Fibroblast of peridontal ligament (primary cell): Measurements from ENCODE around the gene CFAP100.

Source experiments
- DNase-seq: peaks from one replicate; pipeline ENCODE4 v3.0.0-alpha.2; 2010; ENCODE audit errors: extremely low read depth

Gene CFAP100

DNA sequence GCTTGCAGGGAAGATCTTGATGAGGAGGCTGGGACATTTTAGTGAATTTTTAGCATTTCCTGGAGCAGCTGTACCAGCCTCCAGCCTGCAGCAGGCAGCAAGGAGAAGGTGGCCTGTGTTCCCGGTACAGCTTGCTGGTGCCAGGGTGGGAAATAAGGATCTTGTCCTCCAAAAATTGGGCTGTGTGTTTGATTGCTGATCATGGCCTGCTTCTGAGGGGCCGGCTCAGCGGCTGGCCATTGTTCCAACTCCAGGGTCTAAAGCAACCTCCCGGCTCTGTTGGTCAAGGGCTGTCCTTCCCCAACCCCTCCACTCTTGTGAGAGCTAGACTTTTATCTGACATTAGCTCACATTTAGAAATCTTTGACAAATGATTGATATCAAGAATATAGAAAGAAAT is 5.0 kb downstream of the CFAP100 start:
- no peak for DNase-seq

DNA sequence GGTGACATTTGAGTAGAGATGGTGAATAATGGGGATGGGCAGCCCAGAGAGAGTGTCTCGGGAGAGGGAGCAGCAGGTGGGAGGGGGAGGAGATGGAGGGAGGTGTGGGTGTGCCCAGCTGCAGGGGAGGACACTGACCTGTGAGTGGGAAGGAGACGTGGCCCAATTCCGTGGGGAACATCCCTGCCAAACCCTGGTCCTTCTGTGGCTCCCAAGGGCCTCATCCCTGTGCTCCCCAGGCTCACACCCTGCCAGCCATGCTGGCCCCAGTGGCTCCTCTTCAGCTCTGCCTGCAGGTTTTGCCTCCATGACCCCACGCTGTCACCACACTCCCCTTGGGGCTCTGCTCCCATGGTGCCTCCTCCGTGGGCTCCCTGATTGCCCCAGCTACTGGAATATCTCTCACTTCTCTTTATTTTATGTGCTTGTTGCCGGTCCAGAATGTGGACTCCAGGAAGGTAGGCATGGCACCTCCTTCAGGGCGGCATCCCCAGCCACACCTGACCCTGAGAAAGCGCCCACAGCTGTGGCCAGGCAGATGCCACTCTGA is 7.0 kb downstream of the CFAP100 start:
- no peak for DNase-seq

DNA sequence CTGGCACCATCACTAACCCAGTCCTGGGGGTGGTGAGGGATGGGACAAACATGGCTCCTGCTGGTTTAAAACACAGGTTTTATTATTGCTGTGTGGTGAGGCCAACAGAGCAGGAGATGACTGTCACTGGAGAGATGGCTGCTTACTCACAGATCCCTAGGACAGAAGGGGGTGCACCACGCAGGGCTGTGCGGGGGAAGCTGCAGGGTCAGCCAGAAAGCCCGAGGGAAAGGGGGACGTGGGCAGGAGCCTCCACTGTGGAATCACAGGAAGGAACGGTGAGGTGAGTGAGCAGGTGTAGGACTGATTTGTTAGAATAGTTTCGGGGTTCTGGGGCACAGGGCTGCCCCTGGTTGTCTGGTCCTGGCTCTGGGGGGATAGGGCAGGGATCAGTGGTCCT is 7.5 kb downstream of the CFAP100 start:
- DNase-seq: no peak

DNA sequence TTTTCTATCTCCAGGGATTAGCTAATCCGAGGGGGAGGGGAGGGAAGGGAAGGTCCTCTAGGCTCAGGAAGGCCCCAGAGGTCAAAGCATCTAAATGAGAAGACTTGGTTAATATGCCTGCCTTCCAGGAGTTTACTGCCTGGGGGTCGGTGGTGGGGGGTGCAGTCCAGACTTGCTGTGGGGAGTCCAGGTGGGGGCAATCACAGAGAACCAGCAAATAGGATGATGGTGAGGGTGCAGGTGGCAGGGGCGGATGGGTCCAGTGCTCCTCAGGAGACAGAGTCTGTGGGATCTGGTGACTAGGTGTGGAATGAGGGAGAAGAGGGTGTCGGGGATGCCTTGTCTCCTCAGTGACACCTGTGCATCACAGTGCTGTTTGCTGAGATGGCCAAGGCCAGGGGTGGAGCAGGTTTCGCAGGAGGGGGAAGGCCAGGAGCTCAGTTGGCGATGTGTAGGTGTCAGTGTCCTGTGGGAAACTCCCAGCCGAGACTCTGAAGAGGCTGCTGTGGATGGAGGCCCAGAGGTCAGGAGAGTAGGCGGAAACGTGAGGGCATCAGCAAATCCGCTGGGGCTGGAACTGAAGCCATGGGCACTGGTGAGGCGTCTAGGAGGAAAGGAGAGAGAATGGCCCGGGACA is 8.1 kb downstream of the CFAP100 start:
- no peak for DNase-seq

DNA sequence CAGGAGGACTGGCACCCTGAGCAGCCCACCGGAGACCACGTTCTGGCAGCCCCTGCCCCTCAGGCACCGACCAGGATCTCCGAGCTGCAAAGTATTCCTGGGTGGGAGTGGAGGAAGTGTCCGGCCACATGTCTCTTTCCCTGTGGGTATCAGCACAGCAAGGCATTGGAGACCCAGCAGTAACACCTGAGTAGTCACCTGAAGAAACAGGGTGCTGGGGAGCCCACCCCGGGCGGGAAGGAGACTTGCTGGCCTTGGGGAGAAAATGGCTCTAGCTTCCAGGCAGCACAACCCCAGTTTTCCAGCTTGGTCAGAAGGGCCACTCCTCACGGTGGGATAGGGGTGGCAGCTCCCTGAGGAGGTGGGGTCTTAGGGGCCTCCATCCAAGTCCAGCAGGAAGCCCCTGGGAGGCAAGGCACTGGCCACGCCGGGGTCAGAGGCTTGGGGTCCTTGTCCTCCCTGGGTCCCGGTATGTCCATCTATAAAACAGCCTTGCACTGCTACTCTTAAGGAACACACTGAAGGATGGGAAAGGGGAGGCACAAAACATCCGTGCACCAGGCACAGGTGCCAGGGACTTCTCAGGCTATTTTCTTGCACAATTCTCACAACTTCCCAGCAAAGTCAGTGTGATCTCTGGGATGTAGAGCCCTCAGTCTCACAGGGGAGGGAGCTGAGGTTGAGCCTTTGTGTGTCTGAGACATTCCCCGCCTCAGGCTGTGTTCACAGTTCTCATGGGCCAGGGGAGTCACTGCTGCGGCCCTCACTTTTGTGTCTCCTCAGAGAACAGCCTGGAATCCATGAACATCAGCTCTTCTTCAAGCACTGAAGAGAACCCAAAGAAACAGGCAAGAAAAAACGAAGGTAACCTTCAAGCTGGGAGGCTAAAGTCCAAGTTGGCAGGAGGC is 11.9 kb downstream of the CFAP100 start:
- no peak for DNase-seq

DNA sequence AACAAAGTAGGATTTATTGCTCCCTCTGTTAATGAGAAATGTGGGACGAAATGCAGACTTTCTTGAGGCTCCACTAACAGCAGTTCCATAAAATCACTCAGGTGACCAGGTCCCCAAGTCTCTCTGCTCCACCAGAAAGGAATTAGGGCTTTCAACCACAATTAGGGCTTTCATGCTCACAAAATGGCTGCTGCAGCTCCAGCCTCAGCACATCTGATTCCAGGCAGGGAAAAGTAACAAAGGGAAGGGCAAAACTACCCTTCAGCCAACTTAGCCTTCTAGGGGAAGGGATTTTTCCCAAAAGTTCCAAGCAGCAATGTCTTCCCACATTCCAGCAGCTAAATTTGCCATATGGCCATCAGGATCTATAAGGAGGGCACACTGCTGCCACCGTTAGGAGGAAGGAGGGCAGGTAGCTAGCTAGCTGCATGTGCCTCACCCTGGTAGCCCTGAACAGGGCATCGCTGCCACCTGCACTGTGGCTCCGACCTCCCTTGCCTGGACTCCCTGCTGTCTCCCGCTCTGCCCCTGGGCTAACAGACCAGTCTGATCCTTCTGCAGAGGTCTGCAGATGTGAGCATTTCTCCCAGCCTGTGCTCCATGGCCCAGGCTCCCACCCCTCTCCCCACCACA is 12.8 kb downstream of the CFAP100 start:
- no peak for DNase-seq

DNA sequence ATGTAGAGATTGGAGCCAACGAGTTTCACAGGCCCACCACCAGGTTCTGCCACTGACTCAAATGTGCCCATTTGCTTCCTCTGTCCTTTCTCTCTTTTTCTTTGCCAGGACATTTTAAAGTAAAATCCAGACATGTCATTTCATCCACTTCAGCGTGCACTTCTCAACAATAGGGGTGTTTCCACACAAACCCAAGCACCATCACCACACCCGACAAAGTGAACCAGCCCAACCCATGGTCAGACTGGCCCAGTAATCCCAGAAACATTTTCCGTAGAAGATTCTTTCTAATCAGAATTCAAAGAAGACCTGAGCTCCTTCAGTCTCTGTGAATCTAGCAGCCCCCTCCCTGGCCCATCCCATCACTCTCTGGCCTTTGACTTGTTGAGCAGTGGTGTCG is 13.4 kb downstream of the CFAP100 start:
- no peak for DNase-seq

DNA sequence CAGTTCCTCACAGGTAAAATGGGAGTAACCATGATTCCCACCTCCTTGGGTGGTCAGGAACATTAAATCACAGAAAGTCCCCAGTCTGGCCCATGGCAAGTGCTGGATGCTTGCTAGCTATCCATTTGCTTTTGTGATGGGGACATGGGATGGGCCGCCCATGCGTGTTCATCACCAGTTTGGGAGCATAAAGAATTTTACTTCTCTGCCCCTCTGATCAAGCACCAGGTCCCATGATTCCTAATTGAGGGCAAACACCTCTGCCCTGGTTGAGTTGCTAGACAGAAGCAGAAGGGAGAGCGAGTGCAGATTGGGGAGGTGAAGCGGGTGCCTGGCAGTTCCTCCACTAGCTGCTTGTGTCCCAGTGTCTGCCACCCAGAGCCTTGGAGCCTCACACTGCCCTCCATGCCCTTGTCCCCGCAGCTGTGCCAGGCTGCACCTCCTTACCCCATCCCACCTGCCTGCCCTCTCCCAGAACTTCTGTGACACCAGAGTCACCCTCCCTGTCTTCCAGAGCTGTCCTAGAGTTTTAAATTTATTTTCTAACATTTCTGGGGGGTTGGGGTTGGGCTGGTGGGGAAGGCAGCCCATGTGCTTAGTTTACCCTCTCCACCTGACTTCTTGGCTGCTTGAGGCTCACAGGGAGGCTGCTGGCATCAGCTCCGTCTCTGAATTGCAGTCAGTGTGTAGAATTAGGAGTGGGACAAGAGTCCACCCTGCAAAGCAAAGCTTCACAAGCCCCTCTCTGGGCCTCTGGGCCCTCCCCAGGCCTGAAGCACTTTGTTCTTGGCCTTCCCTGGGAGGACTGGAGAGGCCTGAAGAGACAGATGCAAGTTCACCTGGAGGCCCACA is 18.4 kb downstream of the CFAP100 start:
- DNase-seq: no peak

DNA sequence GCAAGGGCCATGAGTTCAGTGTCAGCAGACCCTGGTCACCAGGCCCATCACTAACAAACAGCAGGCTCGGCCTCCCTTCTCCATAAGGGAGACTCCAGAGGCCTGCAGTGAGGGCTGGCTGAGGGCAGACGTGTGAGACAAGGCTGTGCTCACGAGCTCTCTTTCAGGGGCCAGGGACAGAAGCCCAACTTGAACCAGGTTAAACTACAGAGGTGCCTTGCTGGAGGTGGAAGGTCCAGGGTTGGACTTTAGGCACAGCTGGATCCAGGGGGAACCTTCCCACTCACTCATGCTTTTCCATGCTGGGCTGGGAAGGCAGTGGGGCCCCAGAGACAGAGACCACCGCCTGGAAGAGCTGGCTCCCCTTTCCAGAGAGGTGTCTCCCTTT is 19.0 kb downstream of the CFAP100 start:
- DNase-seq: no peak

DNA sequence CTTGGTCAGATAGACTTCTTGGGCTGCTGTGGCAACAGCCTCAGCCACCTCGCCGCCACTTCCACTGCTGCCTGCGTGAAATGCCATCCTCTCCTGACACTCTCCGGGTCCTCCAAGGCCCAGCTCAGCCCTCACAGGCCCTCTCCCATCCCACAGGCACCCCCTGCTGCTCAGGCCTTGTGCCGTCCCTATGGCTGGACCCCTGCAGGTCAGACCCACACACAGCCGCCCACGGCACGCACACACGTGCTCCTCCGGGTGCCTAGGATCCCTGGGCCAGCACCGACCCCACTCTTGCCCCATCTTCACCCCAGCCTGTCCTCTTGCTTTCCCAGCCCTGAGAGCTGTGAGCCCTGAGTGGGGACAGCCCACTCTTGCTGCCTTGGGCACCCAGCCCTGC is 19.7 kb downstream of the CFAP100 start:
- no peak for DNase-seq

DNA sequence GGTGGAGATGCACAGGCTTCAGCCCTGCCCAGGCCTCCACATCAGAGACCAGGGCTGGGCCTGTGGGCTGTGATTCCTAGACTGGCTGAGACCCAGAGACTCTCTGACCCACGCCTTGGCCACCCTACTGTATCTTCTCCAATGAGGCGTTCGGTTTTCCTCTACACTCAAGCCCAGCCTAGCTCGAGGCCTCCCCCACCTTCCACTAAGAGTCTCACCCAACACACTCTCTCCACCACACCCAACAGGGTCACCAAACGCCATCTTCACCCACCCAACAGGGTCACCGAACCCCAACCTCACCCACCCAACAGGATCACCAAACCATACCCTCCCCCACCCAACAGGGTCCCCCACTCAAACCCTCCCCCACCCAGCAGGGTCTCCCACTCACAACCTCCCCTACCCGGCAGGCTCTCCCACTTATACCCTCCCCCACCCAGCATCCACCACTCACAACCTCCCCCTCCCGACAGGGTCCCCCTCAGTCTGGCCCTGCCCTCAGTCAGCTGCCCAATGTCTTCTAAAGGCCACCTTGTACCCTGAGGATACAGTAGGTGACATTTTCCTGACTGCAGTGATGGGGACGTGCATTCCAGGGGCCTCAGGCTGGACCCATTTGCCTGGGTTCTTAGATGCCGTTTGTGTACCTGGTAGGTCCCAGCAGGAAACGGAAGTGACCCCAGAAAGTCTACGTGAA is 20.4 kb downstream of the CFAP100 start:
- DNase-seq: no peak

DNA sequence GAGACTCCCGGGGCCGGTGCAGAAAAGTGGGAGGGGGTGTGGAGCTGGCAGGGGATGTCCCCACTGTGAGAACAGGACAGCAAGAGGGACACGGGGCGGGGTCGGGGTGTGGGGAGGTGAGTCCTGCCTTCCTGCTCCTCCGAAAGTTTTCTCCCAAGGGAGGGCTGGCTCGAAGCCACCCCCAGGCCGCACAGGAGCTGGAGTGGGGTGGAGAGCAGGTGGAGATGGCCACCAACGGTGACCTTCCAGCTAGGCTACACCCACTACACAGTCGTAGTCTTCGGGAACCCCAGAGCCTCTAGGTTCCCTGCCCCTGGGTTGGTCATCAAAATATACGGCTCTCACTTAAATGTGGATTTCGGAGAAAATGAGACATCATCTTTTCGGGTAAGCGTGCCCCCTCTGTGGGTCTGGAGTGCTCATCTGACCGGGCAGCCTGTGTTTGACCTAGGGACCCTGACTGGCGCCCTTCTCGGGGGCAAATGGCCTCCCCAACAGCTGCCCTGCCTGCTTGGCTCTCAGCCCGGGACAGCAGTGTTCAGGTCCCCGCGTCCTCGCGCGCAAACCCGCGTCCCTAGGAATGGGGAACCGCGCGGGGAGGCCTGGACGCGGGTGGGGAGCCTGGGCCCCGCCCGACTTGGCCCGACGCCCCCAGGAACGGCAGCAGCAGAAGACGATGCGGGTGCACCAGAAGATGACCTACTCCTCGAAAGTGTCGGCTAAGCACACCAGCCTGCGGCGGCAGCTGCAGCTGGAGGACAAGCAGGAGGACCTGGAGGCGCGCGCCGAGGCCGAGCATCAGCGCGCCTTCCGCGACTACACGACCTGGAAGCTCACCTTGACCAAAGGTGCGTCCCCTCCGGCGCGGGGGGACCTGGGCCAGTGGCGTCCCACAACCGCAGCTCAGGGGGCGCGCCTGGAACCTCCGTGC is 21.2 kb downstream of the CFAP100 start:
- no peak for DNase-seq

DNA sequence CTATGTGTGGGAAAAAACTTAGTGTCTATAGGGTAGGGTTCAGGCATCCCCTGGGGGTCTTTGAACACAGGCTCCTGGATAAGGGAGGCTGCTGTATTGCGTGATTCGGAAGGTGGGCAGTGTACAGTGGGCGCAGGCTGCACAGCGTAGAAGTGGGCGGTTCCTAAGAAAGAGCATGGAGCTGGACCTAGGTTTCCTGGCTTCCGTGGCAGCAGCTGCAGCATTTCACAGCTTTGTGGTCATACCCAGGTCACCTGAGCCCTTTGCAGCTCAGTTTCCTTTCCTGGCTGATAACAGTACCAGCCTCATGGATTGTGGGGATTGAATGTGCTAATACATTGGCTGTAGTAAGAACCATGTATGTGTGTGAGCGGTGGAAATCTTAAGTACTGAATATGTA is 22.2 kb downstream of the CFAP100 start:
- no peak for DNase-seq

DNA sequence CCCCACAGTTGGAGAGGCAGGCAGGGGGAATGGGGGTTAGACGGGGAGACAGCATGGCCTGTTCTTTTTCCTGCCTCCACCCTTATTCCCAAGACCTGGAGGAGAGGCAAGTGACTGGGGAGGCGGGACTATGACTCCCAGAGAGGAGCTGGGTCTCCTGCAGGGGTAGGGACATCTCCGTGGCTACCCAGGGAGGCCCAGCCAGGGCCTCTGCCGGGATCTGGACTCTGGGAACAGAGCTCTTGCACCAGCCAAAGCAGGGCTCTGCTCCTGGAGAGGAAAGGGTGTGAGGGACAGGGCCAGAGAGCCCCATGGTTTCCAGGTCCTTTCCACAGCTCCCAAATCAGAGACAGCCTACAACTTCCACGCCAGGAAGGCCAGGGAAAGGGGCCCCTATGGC is 22.8 kb downstream of the CFAP100 start:
- DNase-seq: no peak

DNA sequence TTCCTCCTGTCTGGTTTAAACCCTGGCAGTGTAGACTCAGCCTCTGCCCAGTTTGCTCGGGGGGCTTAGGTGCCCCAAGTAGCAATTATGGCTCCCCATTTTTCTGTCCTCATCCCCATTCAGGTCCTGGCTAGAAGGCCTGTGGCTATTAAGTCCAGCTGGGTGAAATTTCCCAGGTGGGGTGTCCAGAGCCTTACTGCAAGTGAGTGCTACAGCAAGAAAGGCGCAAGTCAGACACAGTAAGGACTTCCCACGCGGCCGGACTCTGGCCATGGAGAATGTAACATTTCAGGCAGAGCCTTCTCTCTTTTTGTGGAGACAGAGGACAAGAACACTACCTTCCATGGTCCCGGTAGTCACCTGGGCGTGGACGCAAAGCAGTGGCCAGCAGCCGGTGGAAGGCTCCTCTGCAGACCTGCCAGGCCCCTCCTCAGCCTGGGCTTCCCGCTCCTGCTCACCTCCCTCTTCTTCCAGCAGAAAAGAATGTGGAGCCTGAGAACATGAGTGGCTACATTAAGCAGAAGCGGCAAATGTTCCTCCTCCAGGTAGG is 23.3 kb downstream of the CFAP100 start:
- no peak for DNase-seq

DNA sequence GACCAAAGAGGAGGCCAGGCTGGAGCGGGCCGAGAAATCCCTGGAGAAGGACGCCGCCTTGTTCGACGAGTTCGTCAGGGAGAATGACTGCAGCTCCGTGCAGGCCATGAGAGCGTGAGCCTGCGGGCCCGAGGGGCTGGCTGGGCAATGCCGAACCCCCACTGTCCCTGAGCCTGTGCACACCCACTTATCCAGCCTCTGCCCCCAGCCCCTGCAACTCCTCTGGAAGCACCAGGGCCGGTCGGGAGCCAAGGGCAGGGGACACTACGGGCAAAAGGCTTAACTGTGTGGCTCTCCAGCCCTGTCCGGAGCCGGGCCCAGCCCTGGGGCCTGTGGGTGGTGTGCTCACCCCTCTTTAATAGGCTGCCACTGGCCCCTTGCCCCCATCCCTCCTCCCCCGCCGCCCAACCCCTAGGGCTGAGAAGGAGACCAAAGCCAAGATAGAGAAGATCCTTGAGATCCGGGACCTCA is 24.0 kb downstream of the CFAP100 start:
- DNase-seq: no peak

DNA sequence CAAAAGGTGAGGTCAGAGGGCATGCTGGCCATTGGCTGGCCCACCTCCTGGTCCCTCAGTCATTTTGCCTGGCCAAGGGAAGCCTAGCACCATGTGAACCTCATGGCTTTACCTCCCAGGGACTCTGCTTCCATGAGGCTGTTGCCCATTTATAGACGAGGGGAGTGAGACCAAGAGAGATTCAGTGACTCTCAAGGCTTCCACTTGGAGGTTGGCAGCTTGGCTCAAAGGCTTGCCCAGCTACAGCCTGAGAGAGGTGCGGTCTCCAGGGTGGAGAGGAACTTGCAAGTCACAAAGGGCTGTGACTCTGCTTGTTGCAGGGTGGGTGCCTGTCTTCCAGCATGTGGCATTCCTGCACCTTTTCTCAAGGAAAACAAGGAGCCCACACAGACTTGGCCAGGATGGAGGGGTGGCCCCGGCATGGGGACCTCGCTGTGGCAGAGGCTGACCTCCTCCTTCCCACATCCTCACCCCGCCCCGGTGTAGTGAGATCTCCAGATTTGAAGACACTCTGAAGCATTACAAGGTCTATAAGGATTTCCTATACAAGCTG is 24.5 kb downstream of the CFAP100 start:
- no peak for DNase-seq

DNA sequence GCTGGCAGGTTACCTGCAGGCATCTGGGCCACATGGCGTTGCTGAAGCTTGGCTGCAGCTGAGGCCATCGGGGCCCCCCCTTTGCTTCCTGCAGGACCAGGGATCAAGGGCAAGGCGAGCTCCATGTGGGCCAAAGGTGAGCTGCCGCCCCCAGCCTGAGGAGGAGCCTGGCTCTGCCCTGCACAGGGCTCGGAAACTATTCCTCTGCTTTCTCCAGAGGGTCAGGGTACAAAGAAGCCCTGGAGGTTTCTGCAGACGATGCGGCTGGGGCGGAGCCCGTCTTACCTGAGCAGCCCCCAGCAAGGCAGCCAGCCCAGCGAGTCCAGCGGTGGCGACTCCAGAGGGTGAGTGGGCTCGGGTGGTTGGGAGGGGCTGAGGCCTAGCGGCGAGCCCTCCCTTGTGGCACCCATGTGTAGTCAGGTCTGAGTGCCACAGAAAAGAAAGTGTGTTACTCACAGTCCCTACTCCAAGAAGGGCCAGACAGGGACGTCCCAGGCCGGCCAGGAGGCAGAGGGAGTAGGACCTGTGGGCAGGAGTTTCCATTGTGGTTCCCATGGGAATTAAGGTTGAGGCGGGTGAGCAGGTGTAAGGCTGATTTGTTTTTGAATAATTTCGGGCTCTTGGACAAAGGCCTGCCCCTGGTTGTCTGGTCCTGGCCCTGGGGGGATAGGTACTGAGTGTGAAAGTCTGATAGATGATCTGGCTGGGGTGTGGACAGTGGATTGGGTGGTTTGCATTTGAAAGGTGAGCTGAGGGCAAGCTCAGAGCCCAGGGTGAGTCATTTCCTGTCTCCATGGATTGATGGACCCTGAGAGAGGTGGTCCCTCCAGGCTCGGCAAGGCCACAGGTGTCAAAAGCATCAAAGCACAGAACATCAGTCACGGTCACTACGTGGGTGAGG is 25.4 kb downstream of the CFAP100 start:
- no peak for DNase-seq
